GM19395 (cell line): Measurements from ENCODE around the gene TPT1.
A peak's percentile ranks its signal among the peaks of the same experiment; 100 is the strongest.
"Not testable (repeated sequence)": the region's sequence is repeated elsewhere in the genome, so short reads cannot be mapped to it uniquely, and the experiment has no call there.

Experiments used
- ATAC-seq: cut with Tn5 transposase; IDR thresholded peaks from one replicate; pipeline ENCODE4 v1.9.1; 2021; ENCODE audit warnings: mild to moderate bottlenecking, moderate library complexity; ENCODE audit not compliant: unreplicated experiment

The TPT1 gene

GRCh38 chr13:45341034-45341798, at the start of gene TPT1:
TPT1 (minus strand) TSS chr13:45341183; CDS start chr13:45341069, 114 bp downstream.
- ATAC-seq: peak; percentile 86

GRCh38 chr13:45390348-45390747, 49.4 kb upstream of the TPT1 start:
- ATAC-seq: not testable (repeated sequence)

- ATAC-seq: no peak
Measured at GRCh38 chr13:45388664-45389063, 47.7 kb upstream of the TPT1 start.

GRCh38 chr13:45386892-45387575, 46.1 kb upstream of the TPT1 start:
- not testable (repeated sequence) for ATAC-seq

DNA sequence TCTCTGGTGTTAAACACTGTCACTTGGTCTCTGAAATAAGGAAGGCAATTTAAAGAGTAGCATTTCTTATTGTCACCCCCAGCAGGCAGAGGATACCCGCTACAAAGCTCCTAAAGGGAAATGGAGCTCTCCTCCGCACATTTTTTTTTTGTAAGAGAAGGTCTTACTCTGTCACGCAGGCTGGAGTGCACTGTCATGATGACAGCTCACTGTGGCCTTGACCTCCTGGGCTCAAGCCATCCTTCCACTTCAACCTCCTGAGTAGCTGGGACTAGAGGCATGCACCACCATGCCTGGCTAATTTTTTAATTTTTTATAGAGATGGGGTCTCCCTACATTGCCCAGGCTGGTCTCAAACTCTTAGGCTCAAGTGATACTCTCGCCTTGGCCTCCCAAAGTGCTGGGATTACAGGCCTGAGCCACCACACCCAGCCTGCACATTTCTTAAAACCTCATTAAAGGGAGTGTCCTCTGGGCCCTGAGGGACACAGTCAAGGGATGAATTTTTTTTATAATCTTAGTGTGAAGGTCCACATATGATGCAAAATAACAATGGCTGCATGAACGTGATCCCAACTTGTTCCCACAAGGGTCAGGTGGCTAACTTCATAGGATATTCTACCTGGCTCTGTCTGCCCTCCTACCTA, 45.0 kb upstream of the TPT1 start:
- no peak for ATAC-seq

DNA sequence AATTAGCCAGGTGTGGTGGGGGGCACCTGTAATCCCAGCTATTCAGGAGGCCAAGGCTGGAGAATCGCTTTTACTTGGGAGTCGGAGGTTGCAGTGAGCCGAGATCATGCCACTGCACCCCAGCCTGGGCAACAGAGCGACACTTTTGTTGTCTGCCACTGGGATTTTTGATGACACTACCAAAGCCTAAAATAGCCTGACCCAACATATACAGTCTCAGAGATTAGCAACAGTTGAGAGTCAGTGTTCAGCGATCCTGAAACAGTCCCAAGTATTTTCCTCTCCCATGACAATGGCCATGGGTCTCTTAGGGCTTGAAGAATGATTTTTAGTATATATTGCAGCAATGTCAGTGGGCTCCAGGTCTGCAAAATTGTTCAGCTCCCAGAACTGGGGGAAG, 44.3 kb upstream of the TPT1 start:
- ATAC-seq: no peak

- ATAC-seq: no peak
Measured at GRCh38 chr13:45384474-45385174, 43.6 kb upstream of the TPT1 start.

GRCh38 chr13:45382739-45383138, 41.8 kb upstream of the TPT1 start:
- ATAC-seq: not testable (repeated sequence)

DNA sequence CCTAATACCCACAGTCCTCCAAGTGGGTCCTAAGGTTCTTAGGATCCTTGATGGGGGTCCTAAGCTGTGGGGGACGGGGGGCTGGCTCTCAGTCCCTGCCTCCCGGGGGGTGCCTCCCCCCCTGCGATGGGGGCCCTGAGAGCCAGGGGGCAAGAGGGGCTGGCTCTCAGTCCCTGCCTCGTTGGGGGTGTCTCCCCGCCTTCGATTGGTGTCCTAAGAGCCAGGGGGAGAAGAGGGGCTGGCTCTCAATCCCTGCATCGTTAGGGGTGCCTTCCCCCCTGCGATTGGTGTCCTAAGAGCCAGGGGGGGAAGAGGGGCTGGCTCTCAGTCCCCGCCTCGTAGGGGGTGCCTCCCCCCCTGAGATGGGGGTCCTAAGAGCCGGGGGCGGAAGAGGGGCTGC, 40.2 kb upstream of the TPT1 start:
- no peak for ATAC-seq

GRCh38 chr13:45380708-45381107, 39.7 kb upstream of the TPT1 start:
- not testable (repeated sequence) for ATAC-seq

DNA sequence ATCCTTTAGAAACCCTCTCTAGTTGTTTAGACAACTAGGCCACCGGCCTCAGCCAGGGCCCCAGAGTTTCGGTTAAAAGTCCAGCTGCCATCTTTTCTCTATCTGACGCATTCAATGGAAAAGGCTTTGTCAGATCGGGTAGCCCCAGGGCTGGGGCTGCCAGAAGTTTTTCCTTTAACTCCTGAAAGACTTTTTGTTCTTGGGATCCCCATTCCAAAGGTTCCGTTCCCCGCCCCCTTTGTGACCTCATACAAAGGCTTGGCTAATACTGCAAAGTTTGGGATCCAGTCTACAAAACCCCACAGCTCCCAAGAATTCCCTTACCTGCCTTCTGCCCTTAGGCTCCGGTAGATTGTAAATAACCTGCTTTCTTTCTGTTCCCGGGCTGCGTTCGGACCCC, 38.5 kb upstream of the TPT1 start:
- ATAC-seq: not testable (repeated sequence)

- not testable (repeated sequence) for ATAC-seq
Measured at GRCh38 chr13:45378786-45379185, 37.8 kb upstream of the TPT1 start.

GRCh38 chr13:45377314-45377713, 36.3 kb upstream of the TPT1 start:
- ATAC-seq: not testable (repeated sequence)

- not testable (repeated sequence) for ATAC-seq
Measured at GRCh38 chr13:45376651-45377050, 35.7 kb upstream of the TPT1 start.

DNA sequence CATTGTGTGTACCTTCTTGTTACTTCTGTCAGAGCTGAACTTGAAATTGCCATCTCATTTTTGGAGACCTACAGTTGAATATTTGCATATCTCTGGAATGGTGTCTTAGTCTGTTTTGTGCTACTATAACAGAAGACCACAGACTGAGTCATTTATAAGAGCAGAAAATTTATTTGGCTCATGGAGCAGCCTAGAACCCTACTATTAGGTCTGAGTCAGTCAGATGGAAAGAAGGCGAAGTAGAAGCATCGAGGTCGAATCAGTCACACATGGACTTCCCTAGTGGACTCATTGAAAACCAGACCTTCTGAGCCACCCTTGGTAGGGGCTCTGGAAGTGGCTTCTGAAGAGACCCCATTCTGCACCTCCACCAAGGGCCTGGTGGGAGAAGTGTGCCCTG, 33.9 kb upstream of the TPT1 start:
- ATAC-seq: no peak

DNA sequence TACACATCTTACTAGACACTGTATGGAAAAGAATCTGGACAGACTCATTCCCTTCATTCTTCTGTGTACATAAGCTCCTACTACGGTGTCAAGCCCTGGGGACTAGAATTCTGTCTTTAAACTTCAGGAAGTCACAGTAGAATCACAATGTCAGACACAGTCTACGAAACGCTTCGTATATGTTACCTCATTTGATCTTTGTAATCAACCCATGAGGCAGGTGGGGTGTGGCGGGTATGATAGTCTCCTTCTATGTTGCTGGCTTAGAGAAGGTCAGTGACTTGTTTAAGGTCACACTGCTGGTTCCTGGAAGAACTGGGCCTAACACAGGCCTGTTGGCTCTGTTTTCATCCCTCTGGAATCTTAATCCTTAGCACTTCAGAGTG, 32.2 kb upstream of the TPT1 start:
- no peak for ATAC-seq

GRCh38 chr13:45372189-45373161, 31.5 kb upstream of the TPT1 start:
- ATAC-seq: no peak

GRCh38 chr13:45370922-45371406, 30.0 kb upstream of the TPT1 start:
- no peak for ATAC-seq

DNA sequence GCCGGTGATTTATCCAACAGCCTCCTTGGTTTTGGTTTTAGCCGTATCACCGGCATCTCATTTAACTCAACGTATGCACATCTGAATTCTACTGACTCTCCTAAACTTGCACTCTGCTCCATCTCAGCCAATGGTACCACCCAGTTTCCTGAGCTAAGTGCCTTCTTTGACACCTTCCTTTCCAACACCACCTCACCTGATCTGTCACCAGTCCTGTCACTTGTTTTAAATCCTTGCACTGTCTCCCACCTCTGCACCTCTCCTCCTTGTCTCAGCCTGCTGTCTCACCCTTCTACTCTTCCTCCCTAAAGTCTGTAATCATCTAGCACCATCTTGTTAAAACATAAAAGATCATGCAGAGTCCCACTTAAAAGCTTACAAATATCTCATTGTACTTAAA, 28.1 kb upstream of the TPT1 start:
- ATAC-seq: no peak

DNA sequence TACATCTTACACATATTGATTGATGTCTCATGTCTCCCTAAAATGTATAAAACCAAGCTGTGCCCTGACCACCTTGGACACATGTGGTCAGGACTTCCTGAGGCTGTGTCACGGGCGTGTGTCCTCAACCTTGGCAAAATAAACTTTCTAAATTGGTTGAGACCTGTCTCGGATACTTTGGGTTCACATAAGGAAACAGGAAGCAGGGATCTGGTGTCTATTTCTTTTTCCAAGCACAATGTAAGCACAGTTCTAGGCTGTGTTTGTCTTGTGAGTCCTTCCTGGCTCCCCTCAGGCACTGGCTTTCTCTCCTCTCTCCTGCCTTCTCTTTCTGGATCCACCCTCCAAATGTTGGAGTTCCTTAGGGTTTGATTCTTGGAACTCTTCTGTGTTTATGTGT, 27.6 kb upstream of the TPT1 start:
- ATAC-seq: no peak
